GM23248 (cell line): ENCODE results near the gene NASP.

Source experiments
- EZH2 ChIP-seq: fragments of 200-600 bp; sonication (generic); IDR thresholded peaks from 2 replicates; pipeline ENCODE4 v1.6.1; 2018; ENCODE audit warnings: antibody characterized with exemption, mild to moderate bottlenecking; ENCODE audit not compliant: insufficient read depth, poor library complexity, severe bottlenecking
- EZH2phosphoT487 ChIP-seq: fragments of 200-600 bp; sonication (generic); IDR thresholded peaks from 2 replicates; pipeline ENCODE4 v1.6.1; 2018; ENCODE audit warnings: antibody characterized with exemption, moderate library complexity, mild to moderate bottlenecking, low read depth; ENCODE audit not compliant: insufficient read depth

DNA sequence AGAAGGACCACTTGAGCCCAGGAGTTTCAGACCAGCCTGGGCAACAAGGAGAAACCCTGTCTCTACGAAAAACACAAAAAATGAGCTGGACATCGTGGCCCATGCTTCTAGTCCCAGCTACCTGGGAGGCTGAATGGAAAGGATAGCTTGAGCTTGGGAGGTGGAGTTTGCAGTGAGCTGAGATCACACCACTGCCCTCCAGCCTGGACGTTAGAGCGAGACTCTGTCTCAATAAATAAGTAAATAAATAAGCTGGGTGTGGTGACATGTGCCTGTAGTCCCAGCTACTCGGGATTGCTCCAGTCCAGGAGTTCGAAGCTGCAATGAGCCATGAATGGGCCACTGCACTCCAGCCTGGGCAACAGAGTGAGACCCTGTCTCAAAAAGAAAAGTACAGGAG lies 29.6 kb upstream of the NASP start:
- TF ChIP-seq EZH2phosphoT487 (no peak), EZH2 (no peak)
